Spinal cord (tissue), 10 donors: Measurements from ENCODE around the gene WDR53. TPM values are rescaled to one million over a fixed set of nuclear protein-coding genes. Genes with fewer than 3 reads are reported as not detected.
"Not testable (repeated sequence)": the region's sequence is repeated elsewhere in the genome, so short reads cannot be mapped to it uniquely, and the experiment has no call there.

Experiments
- DNase-seq, 6 donors: peaks; one replicate each; pipeline versions ENCODE4 v3.0.0 to v3.0.0-alpha.2; 2013 to 2015; ENCODE audit warnings: low spot score in 6 of 6, low read depth in 4 of 6
- H3K27ac ChIP-seq: one replicate; pipeline ENCODE4 v1.5.1; 2013; ENCODE audit warnings: low read depth, low read length, control low read depth
- H3K27me3 ChIP-seq: one replicate; pipeline ENCODE4 v1.6.1; 2013; ENCODE audit warnings: low read length; ENCODE audit not compliant: control insufficient read depth, insufficient read depth
- H3K36me3 ChIP-seq: one replicate; pipeline ENCODE4 v1.6.1; 2013; ENCODE audit warnings: low read length; ENCODE audit not compliant: control insufficient read depth, insufficient read depth
- H3K4me1 ChIP-seq: one replicate; pipeline ENCODE4 v1.6.1; 2013; ENCODE audit warnings: low read length; ENCODE audit not compliant: control insufficient read depth, insufficient read depth
- H3K4me3 ChIP-seq: one replicate; pipeline ENCODE4 v1.5.1; 2013; ENCODE audit warnings: low read depth, low read length, control low read depth
- H3K9me3 ChIP-seq: one replicate; pipeline ENCODE4 v1.6.1; 2013; ENCODE audit warnings: low read length; ENCODE audit not compliant: control insufficient read depth, insufficient read depth
- WGBS: methylation state at CpG from one replicate; pipeline ENCODE4 v1.1.5; 2013; ENCODE audit warnings: missing lambda C conversion rate; ENCODE audit not compliant: insufficient coverage; 5-methylcytosine and 5-hydroxymethylcytosine counted together
- polyA plus RNA-seq, 2 donors: library from polyadenylated mRNA; unstranded; fragments of 120-200 nt; gene quantifications; one replicate each; pipeline ENCODE4 v1.2.1, GENCODE V29; 2013; ENCODE audit not compliant: insufficient read length in 2 of 2
- total RNA-seq, 2 donors: library from RNA; depleted of rRNA in 1 of 2; stranded (reverse); fragments of 120-200 nt in 1 of 2; fragments of >200 nt in 1 of 2; gene quantifications; one replicate each; pipeline versions ENCODE4 v1.2.3 to v1.2.4, GENCODE V29; 2013 to 2014
- donor health status: healthy.

The WDR53 gene
- total and polyA plus RNA-seq, 4 donors, result 5.9 to 16.8 (median 10.7) TPM

GRCh38 chr3:196549312-196549711 lies 19.0 kb downstream of the WDR53 start:
- H3K27ac ChIP-seq, H3K9me3 ChIP-seq, H3K4me3 ChIP-seq, H3K27me3 ChIP-seq, H3K4me1 ChIP-seq, H3K36me3 ChIP-seq, DNase-seq: not testable (repeated sequence)
- 93% methylated on average over 1 of the region's 1 CpG for WGBS

- Histone ChIP-seq H3K9me3 (peaks cover 4% of the 10 kb centered on the region), H3K27me3 (no peaks in the 10 kb centered on the region), H3K4me3 (no peak overlapping the region), H3K36me3 (no peaks in the 10 kb centered on the region), H3K27ac (no peak overlapping the region), H3K4me1 (no peaks in the 10 kb centered on the region)
- no peak for DNase-seq
- WGBS, result 100% methylated on average over 2 of the region's 2 CpGs
Measured at GRCh38 chr3:196547067-196547466, 21.3 kb downstream of the WDR53 start.

GRCh38 chr3:196546537-196546936 lies 21.8 kb downstream of the WDR53 start:
- Histone ChIP-seq H3K4me3 (no peak overlapping the region), H3K4me1 (no peaks in the 10 kb centered on the region), H3K27ac (no peak overlapping the region), H3K9me3 (peaks cover 5% of the 10 kb centered on the region), H3K27me3 (no peaks in the 10 kb centered on the region), H3K36me3 (no peaks in the 10 kb centered on the region)
- WGBS, result no CpG with 5 or more reads among the region's 5 CpGs
- DNase-seq, result no peak

- no peak overlapping the region for H3K27ac ChIP-seq
- 84% methylated on average over 2 of the region's 2 CpGs for WGBS
- H3K9me3 ChIP-seq, result peaks cover 4% of the 10 kb centered on the region
- H3K27me3 ChIP-seq, result no peaks in the 10 kb centered on the region
- no peaks in the 10 kb centered on the region for H3K36me3 ChIP-seq
- H3K4me3 ChIP-seq, result no peak overlapping the region
- no peak for DNase-seq
- H3K4me1 ChIP-seq, result no peaks in the 10 kb centered on the region
Measured at GRCh38 chr3:196544491-196544992, 23.8 kb downstream of the WDR53 start.

DNA sequence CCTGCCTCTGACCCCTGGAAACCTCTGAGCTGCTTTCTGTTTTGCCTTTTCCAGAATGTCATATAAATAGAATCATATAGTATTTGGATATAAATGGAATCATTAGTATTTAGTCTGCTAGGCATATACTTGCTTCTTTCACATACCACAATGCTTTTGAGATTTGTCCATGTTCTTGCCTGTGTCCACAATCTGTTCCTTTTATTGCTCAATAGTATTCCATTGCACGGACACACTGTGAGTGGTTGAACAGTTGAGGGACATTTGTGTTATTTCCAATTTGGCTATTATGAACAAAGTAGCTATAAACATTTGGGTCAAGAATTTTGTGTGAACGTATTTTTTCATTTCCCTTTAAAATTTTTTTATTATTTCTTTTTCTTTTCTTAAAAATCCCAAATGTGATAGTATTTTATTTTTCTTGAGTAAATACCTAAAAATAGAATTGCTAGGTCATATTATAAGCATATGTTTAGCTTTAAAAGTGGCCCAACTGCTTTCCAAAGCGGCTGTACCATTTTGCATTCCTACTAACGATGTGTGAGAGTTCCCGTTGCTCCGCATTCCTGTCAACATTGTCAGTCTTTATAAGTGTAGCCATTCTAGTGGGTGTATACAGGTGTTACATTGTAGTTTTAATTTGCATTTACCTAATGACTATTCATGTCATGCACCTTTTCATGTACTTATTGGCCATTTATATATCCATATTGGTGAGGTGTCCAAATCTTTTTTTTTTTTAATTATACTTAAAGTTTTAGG lies 26.5 kb downstream of the WDR53 start:
- Histone ChIP-seq H3K4me1 (no peaks in the 10 kb centered on the region), H3K9me3 (peaks cover 2% of the 10 kb centered on the region), H3K27me3 (no peaks in the 10 kb centered on the region), H3K4me3 (no peak overlapping the region), H3K36me3 (no peaks in the 10 kb centered on the region), H3K27ac (no peak overlapping the region)
- no CpG with 5 or more reads among the region's 6 CpGs for WGBS
- DNase-seq, result no peak

- Histone ChIP-seq H3K27me3 (no peaks in the 10 kb centered on the region), H3K36me3 (no peaks in the 10 kb centered on the region), H3K4me1 (no peaks in the 10 kb centered on the region), H3K27ac (no peak overlapping the region), H3K9me3 (peaks cover 2% of the 10 kb centered on the region), H3K4me3 (no peak overlapping the region)
- peak in 2 of 6 donors; percentile 28 to 58 for DNase-seq
- 72% methylated on average over 8 of the region's 18 CpGs for WGBS
Measured at GRCh38 chr3:196537319-196537984, 30.9 kb downstream of the WDR53 start.

DNA sequence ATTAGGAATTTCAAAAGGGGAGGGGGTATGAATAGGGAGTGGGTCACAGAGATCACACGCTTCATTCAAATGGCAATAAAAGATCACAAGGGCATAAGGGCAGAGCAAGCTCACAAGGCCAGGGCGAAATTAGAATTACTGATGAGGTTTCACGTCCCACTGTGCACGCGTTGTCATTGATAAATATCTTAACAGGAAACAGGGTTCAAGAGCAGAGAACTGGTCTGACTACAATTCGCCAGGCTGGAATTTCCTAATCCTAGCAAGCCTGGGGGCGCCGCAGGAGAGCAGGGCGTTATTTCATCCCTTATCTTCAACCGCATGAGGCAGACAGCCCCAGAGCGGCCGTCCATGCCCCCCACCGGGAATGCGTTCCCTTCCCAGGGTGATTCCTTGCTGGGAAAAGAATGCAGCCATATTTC lies 35.1 kb downstream of the WDR53 start:
- Histone ChIP-seq H3K4me3 (no peak overlapping the region), H3K27me3 (no peaks in the 10 kb centered on the region), H3K9me3 (no peaks in the 10 kb centered on the region), H3K4me1 (peaks cover 4% of the 10 kb centered on the region), H3K36me3 (no peaks in the 10 kb centered on the region), H3K27ac (no peak overlapping the region)
- no peak for DNase-seq
- 11% methylated on average over 13 of the region's 14 CpGs for WGBS

GRCh38 chr3:196531418-196531817 lies 36.9 kb downstream of the WDR53 start:
- WGBS, result 100% methylated on average over 1 of the region's 4 CpGs
- no peaks in the 10 kb centered on the region for H3K9me3 ChIP-seq
- H3K4me1 ChIP-seq, result peaks cover 4% of the 10 kb centered on the region
- DNase-seq, result no peak
- H3K36me3 ChIP-seq, result no peaks in the 10 kb centered on the region
- H3K27ac ChIP-seq, result no peak overlapping the region
- no peak overlapping the region for H3K4me3 ChIP-seq
- no peaks in the 10 kb centered on the region for H3K27me3 ChIP-seq

GRCh38 chr3:196528639-196529233 lies 39.6 kb downstream of the WDR53 start:
- Histone ChIP-seq H3K36me3 (no peaks in the 10 kb centered on the region), H3K9me3 (no peaks in the 10 kb centered on the region), H3K27ac (no peak overlapping the region), H3K27me3 (no peaks in the 10 kb centered on the region), H3K4me3 (peak overlapping the region; percentile 35), H3K4me1 (peaks cover 4% of the 10 kb centered on the region)
- 5% methylated on average over 52 of the region's 52 CpGs for WGBS
- DNase-seq, result peak in 3 of 6 donors; percentile 24 to 85 (median 80)
